ENCODE data around the gene CALM1.

DNA sequence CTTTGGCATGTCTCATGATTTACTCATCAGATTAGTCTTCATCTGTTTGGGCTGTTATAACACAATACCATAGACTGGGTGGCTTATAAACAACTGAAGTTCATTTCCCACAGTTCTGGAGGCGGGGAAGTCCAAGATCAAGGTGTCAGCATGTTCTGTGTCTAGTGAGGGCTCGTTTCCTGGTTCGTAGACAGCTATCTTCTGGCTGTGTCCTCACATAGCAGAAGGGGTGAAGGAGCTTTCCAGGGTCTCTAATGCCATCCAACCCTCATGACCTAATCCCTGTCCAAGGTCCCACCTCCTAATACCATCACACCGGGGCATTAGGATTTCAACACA is 34.3 kb upstream of the CALM1 start:
- TF ChIP-seq, protein P1, sequence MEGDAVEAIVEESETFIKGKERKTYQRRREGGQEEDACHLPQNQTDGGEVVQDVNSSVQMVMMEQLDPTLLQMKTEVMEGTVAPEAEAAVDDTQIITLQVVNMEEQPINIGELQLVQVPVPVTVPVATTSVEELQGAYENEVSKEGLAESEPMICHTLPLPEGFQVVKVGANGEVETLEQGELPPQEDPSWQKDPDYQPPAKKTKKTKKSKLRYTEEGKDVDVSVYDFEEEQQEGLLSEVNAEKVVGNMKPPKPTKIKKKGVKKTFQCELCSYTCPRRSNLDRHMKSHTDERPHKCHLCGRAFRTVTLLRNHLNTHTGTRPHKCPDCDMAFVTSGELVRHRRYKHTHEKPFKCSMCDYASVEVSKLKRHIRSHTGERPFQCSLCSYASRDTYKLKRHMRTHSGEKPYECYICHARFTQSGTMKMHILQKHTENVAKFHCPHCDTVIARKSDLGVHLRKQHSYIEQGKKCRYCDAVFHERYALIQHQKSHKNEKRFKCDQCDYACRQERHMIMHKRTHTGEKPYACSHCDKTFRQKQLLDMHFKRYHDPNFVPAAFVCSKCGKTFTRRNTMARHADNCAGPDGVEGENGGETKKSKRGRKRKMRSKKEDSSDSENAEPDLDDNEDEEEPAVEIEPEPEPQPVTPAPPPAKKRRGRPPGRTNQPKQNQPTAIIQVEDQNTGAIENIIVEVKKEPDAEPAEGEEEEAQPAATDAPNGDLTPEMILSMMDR (IDR thresholded peaks at IDR 0.05) = no peak
- TF ChIP-seq POLR2A (IDR thresholded peaks at IDR 0.05) = no peak
